Activated naive CD8-positive, alpha-beta T cell treated with anti-CD3 and anti-CD28 coated beads, Interleukin-2, amount 50 U/mL, for 16 hours (primary cell): ENCODE data around the gene LCNL1.
"Not testable (repeated sequence)": the region's sequence is repeated elsewhere in the genome, so short reads cannot be mapped to it uniquely, and the experiment has no call there.

Experiments used
- DNase-seq: peaks from one replicate; pipeline ENCODE4 v3.0.0-alpha.2; 2020; ENCODE audit warnings: low read depth, low spot score

The LCNL1 gene

DNA sequence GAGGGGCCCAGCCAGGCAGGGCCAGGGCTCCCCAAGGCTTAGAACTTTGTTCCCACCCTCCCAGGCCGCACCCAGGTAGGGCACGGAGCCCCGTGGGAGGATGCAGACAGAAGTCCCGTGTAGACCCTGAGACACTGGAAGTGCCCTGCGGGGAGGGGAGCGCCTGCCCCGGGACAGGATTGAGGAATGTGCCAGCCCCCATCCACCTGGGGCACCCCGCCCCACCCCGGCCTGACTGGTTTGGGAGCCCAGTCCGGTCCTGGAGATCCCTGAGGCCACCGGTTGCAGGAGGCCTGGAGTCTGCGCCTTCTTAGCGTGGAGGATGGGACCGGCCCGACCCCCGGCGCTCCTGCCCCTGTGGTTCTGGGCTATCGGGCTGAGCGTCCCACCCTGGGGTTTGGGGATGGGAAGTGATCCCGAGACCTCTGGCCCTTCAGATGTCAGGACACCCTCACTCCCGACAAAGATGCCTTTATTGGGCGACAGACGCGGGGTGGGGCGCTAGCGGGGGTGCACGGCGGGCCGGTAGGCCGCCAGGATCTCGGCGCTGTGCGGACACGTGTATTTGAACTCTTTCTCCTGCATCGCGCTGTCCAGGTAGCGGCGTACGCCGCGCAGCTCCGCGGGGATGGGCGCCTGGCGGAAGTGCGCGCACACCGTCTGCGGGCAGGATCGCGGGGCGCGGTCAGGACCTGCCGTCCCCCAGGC is 11.5 kb downstream of the LCNL1 start:
- DNase-seq: no peak

DNA sequence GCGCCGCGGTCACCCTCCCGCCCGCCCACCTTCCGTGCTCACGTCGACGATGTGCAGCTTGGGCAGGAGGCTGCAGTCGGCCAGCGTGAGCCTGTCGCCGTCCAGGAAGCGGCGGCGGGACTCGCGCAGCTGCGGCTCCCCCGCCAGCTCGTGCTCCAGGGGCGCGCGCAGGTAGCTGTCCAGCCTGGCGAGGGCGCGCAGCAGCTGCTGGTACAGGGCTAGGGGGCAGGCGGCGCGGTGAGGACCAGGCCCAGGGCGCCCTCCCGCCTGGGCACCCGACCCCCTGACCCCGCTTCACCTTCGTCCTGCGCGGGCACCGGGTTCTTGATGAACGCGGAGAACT is 12.1 kb downstream of the LCNL1 start:
- no peak for DNase-seq

DNA sequence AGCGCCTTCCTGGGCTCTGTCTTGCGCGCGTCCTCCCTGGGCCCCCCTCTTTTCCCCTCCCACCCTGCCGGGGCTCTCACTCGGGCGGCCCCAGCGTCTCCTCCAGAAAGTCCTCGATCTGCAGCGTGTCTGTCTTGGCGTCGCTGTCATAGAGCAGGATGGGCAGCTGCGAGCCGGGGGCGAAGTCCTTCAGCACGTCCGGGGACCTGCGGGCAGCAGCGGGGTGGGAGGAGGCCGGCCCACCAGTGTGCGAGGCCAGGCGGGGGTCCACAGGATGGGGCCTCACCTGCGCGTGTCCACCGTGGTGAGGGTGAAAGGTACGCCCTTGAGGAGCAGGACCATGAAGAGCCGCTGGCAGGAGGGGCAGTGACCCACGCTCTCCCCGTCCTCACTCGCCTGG is 12.6 kb downstream of the LCNL1 start:
- no peak for DNase-seq

DNA sequence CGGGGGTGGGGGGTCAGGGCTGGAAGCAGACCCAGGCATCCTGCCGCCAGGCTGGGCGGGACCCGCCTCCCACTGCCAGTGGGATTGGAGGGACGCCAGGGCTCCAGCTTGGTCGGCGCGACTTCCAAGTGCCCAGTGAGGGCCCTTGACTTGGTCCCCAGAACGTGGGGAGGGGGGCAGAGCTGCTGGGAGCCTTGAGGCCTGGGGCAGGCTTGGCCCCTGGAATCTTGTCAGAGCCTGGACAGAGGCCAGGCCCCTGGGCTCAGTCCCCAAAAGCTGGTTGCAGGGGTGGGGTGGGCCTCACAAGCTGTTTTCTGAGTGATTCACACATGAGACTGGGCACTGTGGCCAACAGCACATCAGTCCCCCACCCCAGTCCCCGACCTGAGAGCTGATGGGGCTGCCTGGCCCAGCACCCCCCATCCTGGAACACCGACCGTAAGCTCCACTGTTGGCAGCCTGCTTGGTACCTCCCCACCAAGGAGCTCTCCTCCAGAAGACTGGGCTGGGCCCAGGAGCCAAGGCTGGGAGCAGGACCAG is 13.0 kb downstream of the LCNL1 start:
- no peak for DNase-seq

DNA sequence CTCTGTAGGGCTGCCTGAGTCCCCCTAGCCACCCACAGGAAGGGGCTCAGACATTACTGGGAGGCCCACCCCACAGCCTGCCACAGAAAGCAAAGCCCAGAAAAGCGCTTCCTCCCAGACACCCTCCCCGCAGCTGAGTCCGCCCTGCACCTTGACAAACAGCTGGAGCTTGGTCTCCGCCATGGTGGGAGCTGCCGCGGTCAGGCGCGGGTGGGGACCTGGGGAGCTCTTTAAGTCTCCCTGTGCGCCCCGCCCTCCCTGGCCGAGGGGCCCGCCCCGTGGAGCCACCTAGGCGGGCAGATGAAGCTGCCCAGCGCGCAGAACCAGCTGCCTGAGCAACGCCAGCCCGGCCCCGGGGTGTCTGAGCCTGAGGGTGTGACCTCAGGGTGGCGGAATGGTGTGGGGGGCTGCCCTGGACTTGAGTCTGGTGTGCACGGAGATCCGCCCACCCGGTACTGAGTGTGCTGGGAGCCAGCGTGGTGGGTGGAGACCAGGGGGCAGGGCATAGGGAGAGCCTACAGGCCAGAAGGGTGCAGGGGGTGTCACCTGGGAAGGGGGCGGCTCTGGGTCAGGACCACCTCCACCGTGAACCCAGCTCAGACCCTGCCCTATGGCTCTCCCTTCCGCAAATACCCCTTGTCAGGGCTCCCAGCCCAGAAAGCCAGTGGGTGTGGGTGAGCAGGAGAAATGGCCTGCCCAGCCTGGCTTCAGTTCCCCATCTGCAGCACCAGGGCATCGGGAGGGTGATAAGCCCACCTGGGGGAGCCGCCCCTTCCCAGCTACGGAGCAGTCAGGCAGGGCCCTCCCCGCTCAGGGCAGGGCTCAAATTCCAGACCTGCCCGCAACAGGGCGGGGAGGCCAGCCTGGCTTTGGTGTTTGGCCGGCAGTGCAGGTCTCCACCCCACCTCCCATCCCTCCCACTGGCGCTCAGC is 13.8 kb downstream of the LCNL1 start, which contains the start of gene CLIC3:
TSS of gene CLIC3 (minus strand) at position 208 of the 932 bp plus-strand sequence. CDS start at position 183, 25 bp downstream.
- no peak for DNase-seq

DNA sequence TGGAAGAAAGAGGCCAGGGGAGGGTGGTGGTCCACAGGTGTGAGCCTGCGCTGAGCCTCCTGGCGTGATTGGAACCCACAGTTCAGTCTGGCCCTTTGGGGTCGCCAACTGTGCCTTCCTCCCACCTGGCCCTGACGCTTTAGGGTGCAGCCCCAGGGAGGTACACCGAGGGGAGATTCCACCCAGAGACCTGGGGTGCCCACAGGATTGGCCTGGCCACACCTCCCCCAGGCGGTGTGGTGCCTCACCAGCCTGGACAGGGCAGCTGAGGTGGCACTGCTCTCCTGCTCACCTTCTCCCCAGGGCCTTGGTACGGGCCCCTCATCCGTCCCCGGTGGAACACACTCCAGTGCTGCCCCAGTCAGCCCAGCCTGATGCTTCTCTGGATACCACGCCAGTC is 14.6 kb downstream of the LCNL1 start:
- DNase-seq: no peak

DNA sequence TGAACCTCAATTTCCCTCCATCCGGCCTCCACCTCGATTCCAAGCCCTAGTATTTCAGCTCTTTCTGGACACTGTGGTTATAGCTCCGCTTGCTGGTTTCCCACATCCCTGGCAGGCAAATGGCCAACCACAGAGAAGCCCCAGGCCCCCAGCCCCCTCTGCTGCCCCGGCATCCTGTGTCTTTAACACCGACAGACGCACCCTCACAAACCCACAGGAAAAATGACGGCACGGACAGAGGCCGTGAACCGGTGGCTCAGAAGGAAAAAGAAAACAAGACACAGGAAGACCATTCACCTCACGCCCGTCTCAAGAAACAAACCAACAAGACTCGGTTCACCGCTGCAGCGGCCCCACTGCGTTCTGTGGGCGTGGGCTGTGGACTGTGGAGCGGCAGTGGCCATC is 15.0 kb downstream of the LCNL1 start:
- no peak for DNase-seq

DNA sequence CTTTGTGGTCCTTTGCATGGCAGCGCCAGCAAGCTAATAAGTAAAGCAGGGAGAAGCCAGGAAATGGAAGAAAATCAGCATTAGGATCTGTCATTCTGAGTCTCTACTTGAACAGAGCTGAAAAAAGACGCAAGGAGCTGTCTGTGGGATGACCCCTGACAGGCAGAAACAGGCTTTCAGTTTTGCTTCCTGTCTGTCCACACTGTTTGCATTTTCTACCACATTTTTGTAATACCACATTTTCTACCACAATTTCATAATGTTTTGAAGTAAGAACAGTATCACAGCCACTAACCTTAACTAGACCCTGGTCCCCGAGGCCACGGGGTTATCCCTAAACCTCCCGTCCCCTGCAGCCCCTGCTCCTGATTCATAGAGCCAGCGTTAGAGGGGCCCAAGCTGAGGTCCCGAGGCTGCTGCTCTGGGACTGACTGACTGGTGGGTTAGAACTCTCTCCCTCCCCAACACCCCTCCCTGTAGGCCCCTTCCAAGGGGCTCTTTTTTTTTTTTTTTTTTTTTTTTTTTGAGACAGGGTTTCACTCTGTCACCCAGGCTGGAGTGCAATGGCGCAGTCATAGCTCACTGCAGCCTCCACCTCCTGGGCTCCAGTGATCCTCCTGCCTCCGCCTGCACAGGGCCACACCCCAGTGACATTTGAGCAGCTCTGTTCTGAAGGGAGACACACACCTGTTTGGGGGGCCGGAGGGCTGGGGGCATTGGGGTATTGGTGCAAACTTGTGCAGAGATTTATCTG is 17.6 kb downstream of the LCNL1 start:
- DNase-seq: no peak

DNA sequence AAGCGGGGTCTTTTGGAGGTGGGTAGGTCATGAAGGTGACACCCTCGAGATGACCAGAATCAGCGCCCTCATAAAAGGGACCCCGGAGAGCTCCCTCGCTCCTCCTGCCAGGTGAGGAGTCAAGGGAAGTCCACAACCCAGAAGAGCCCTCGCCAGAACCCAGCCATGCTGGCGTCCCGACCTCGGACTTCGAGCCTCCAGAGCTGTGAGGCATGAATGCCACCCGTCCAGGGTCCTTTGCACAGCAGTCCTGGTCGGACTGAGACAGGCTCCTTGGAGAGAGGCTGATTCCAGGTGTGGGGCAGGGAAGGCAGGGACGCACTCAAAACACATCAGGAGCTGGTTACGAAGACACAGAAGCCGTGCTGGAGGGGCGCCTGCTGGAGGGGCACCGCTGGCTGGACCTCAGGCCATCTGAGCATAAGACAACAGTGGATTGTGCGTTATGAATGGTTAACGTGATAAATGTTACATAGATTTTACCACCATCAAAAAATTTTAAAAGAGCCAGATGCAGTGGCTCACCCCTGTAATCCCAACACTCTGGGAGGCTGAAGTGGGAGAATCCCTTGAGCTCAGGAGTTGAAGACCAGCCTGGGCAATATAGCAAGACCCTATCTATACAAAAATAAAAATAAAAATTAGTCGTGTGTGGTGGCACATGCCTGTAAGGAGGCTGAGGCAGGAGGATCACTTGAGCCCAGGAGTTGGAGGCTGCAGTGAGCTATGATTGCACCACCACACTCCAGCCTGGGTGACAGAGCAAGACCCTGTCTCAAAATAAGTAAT is 19.3 kb downstream of the LCNL1 start:
- DNase-seq: no peak

DNA sequence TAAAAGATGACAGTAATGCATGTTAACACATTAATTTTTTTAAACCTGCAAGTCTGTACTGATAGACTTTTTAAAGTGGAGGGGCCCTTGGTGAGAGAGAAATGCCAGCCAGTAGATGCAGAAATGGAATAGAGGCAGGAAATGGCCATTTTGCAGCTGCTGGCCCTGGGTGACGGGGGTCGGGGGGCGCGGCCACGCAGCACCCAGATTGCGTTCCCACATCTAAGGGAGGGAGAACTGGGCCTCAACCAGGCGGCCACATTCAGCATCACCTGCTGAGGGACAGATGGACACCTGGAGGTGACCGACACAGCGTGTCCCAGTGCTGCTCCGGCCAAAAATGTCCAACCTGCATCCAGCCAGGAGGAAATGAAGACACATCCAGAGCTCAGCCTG is 19.9 kb downstream of the LCNL1 start:
- DNase-seq: no peak

DNA sequence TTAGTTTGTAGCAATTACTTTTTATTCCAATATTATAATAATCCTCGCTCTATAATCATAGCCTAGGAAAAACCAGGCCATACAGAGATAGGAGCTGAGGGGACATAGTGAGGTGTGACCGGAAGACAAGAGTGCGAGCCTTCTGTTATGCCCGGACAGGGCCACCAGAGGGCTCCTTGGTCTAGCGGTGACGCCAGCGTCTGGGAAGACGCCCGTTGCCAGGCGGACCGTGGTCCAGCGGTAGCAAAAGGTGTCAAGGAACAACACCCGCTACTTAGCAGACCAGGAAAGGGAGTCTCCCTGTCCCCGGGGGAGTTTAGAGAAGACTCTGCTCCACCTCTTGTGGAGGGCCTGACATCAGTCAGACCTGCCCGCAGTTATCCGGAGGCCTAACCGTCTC is 21.5 kb downstream of the LCNL1 start:
- DNase-seq: not testable (repeated sequence)

DNA sequence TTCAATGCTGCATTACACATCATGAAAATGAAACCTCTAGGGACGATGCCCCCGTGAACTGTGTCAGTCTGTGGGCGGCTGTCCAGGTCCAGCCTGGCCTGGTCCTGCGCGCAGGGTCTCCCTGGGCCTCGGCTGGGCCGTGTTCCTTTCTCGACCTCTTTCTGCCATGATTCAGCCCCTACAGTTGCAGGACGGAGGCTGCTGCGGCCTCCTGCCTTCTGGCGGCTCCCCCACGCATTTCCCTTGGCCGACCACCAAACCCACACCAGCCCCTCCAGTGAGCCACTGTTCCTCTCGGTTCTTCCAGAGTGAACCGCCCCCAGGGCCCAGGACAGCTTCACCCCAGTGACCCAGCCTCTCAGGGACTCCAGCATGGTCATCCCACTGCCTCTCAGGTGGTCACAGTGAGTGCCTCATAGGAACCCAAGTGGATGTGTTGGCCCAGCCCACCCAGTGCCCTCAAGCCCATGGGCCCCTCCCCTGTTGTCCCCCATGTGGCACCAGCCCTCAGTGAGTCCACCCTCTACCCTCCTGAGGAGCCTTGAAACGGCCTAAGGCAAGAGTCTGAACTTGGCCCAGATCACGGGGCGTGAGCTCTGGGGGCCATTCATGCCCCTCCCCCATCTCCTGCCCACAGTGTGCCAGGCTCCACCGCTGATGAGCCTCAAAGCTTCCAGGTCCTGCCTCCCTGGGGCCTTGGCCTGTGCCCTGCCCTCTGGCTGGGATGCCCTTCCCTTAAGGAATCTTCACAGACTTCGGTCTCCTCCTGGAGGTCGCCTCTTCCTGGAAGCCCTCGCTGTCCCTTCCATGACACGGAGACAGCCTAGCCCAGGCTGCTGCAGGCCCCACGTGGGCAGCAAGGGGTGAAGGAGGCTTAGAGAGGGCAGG is 23.6 kb downstream of the LCNL1 start:
- DNase-seq: no peak

DNA sequence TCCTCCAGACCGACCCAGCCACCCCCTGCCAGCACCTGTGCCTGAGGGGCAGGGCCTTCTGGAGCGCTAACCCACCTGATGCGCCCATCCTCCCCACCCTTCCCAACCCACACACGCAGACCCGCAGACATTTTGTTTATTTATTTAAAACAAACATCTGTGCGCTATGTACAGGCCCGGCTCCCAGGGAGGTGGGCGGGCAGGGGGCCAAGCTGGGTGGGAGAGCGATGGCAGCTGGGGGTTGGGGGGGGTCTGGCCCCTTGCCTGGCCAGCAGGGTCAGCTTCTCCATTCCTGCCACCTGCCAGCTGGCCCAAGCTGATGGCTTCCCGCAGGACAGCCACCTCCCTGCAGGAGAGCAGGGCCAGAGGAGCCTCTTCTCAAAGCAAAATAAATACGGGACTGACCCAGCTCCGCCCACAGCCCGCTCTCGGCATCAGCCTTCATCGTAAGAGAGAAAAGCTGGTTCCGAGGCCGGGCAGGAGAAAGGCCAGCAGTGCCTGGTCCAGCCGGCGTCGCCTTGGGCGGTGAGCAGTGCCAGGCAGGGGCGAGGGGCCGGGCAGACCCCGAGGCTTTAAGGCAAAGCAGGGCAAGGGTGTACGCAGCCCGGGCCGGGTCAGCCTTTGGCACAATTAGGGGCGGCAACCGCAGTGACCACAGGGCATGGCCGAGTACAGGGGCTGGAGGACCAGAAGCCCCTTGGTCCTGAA is 24.5 kb downstream of the LCNL1 start:
- DNase-seq: no peak

DNA sequence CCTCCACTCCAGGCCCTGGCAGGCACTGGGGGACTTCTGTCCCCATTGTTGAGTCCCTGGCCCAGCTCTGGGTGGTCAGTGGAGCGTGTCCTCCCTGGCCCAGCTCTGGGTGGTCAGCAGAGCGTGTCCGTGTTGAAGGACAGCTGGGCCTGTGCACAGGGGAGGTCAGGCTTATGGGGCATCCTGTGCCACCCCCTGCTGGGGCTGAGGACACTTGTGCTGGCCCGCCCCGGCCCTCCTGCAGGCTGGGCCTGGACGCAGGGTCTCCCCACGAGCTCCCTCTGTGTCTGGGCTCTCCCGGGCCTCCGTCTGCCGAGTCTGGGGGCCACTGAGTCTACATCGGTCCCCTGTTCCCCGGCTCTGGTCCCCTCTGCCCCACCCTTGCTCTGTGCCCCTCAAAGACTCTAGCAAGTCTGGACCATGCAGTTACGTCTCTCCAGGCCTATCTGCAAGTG is 25.1 kb downstream of the LCNL1 start:
- no peak for DNase-seq

DNA sequence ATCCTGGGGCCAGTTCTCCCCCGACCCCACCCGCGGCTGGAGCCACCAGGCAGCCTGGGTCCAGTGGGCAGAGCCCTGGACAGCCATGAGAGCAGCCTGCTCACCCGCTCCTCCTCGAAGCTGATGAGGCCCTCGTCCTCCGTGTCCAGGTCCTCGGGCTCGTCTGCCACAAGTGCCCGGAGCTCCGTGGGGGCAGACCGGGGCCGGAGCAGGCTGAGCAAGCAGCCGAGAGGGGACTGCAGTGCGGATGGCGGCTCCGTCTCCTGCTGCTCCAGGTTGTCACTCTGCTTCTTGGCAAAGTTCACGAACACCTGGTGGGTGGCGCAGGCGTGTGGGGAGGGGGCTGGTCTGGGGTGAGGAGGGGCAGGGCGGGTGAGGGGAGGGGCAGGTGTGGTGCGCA is 25.5 kb downstream of the LCNL1 start:
- DNase-seq: no peak

DNA sequence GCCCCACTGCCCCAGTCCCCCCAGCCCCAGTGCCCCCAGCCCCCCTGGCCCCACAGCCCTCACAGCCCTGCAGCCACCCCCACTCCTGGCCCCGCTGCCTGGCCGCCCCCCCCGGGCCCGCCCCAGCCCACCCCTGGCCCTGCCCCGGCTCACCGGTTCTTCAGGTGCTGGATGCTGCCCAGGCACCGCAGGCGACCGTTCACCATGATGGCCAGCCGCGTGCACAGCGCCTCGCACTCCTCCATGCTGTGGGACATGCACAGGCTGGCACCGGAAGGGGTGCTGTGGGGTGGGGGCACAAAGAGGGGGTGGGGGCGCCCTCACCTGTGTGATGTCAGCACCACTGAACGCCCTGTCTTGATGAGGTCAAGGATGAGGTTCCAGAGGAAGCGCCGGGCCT is 26.4 kb downstream of the LCNL1 start:
- no peak for DNase-seq

DNA sequence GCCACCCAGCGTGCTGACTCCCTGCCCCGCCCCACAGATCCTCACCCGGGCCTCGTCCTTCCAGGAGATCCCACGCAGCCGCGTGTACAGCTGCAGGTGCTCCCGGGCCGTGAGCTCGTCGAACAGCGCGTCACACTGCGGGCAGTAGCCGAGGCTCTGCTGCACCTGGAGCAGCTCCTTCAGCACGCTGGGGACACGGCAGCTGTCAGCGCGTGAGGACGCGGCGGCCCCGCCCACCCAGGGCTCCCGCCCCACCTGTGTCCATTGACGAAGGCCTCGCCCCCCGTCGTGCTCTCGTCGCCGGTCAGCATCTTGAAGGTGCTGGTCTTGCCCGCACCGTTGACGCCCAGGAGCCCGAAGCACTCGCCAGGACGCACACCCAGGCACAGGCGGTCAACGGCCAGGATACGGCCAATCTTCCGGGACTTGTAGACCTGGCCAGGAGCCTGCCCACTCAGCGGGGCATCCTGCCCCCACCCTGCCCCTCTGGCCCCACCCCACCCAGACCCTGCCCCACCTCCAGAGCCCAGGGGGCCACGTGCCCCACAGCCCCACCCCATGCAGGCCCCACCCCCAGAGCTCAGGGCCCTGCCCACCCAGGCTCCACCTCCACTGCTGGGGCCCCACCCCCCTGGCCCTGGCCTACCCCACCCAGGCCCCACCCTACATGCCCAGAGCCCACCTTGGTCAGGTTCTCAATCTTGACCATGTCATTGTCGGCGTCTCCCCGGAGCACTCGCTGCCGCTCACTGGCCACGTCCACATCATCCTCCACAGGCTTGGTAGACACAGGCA is 27.3 kb downstream of the LCNL1 start:
- DNase-seq: no peak

DNA sequence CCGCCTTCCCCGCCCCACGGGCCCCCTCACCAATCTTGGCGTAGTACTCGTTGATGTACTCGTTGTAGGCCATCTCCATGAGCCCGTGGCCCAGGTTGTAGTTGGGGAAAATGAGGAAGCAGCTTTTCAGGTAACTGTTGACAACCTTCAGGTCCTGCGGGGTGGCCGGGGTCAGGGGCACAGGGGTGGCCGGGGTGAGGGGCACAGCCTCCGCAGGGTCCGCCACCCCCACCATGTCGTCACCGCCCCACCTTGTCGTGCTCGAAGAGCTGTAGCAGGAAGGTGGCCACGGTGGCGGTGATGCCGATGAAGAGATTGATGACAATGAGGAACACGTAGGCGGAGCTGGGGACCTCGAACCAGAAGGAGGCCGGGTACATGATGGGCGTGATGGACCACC is 28.4 kb downstream of the LCNL1 start:
- DNase-seq: no peak
